ENCODE results near the gene FANCE. TPM values are rescaled to one million over a fixed set of nuclear protein-coding genes. Genes with fewer than 3 reads are reported as not detected.

FANCE gene
- total RNA-seq, 2 experiments from 2014 or later = 16.3 TPM

DNA sequence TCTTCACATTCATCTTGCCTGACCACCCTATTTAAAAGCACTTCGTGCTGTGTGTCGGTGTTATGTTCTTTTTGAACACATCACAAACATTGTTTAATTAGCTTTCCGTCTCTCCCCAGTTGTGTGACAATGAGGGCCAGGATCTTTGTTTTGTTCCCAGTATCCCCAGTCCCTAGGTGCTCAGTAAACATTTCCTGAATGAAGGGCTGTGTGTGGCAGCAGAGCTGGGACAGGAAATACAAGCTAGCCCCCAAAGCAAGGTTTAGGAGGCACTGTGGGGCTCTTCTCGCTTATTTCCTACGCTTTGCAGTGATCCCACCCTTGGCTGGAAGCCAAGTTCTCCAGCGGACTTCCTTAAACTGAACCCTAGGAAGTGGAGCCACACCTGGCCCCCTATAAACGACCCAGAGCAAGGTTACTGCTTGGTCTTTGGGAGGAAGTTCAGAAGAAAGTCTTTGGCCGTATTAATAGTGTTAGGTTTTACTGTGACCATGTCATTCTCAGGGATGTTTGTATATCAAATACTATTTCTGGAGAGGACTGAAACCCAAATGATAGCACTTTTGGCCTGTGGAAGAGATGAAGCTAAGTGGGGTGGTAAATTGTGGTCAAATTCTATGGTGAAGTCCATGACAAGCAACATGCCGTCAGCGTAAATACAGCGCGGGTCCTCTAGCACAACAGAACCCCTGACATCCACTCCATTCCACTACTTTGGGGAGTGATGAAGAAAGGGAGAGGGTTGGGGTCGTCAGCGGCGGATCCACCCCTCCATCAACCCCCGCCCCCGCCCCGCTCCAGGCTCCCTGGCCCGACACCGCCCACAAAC is 570 bp upstream of the FANCE start:
- Mint-ChIP-seq H3K4me1 (ENCODE audit: low read depth) (peaks cover 31% of the 10 kb centered on the region), H3K27ac (no peak overlapping the region), H3K27me3 (ENCODE audit: low read depth) (no peaks in the 10 kb centered on the region), H3K4me3 (peak overlapping the region; percentile 79), H3K36me3 (ENCODE audit: low read depth) (peaks cover 15% of the 10 kb centered on the region), H3K9me3 (no peaks in the 10 kb centered on the region)
- no peak for DNase-seq
- intact Hi-C loops (cut with micrococcal nuclease) = loop anchor here (1.0 kb wide), 2 partner anchors 17 to 149 kb away; partner anchors contain the start of gene RPL10A
- CTCF ChIA-PET = interaction anchor here (0.6 to 7.4 kb wide), 10 partner anchors 32 to 498 kb away, joined by 3 to 132 read pairs (median 4); partner anchors contain the start of genes DEF6 and PPARD

DNA sequence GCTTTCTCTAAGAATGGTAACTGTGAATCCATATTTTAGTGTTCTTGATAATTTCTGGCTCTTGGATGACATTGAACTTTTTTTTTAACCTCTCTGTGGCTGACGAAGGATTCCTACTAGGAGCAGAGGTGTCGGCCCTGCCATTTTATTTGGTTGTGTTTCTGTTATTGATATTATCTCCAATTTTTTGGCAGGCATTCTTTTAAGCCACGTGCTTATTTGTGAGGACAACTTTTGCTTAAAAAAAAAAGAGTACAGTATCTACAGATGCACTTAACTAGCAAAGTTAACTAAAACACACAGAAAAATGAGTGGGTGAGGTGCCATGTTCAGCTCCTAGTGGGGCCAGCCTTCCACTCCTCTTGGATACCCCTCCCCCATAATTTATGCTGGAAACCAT is 1.1 kb downstream of the FANCE start:
- Mint-ChIP-seq H3K27ac (no peak overlapping the region), H3K9me3 (no peaks in the 10 kb centered on the region), H3K4me3 (peak overlapping the region; percentile 75), H3K4me1 (ENCODE audit: low read depth) (peaks cover 31% of the 10 kb centered on the region), H3K27me3 (ENCODE audit: low read depth) (no peaks in the 10 kb centered on the region), H3K36me3 (ENCODE audit: low read depth) (peaks cover 15% of the 10 kb centered on the region)
- DNase-seq = no peak
- CTCF ChIA-PET = interaction anchor here (0.7 to 7.4 kb wide), 2 partner anchors 15 to 109 kb away, joined by 3 to 132 read pairs; partner anchors contain the start of genes PPARD and RPL10A
- intact Hi-C loops (cut with micrococcal nuclease) = no loop called here

DNA sequence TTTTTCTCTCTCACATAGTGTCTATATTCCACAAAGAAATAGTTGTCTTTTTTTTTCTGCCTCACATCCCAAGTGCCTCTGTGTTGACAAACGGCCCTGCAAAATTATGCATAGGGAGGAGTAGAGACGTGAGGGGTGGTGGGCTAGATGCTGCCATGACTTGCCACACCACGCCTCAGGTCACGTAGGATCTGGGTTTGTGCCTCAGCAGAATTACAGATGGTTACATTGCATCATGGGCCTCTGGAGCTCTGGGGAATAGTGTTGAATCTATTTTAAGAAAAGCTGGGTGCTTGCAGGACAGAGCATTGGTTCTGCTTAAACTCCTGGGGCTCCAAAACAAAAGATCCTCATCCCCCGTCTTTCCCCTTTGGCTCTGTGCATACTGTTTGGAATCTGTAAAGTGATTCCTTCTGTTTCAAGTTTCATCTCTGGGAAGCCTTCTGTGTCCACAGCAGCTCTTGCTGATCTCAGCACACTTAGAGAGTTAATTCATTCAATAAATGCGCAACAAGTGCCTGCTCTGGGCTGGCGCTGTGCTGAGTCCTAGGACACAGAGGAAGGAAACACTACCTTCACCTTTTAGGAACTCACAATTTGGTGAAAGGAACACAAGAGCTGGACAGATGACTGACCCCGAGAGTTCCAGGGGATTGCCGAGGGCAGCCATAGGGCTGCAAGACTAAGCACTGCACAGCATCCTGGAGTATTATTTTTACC is 2.4 kb downstream of the FANCE start:
- Mint-ChIP-seq H3K27me3 (ENCODE audit: low read depth) (no peaks in the 10 kb centered on the region), H3K9me3 (no peaks in the 10 kb centered on the region), H3K4me3 (no peak overlapping the region), H3K4me1 (ENCODE audit: low read depth) (peaks cover 30% of the 10 kb centered on the region), H3K36me3 (ENCODE audit: low read depth) (peaks cover 20% of the 10 kb centered on the region), H3K27ac (no peak overlapping the region)
- DNase-seq = no peak
- CTCF ChIA-PET = interaction anchor here (0.7 to 0.8 kb wide), 2 partner anchors 91 to 113 kb away, joined by 3 read pairs; partner anchors contain the start of gene PPARD
- intact Hi-C loops (cut with micrococcal nuclease) = no loop called here

DNA sequence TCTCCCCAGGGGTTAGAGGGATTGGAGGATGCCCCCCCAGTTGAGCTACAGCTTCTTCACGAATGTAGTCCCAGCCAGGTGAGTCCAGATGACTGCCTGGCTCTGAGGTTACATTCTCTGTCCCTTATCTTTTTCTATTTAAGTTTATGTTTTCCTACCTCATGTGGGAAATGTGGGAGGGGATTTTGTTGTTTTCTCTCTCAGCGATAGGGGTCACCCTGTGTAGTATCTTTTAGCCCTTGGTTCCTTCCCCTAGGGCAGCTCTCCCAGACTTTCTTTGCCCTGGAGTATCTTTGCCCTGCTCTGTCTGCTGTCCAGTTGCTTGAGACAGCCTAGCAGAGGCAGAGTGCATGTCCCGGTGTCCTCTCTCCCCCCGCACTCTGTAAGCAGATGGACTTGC is 5.8 kb downstream of the FANCE start:
- intact Hi-C loops (cut with micrococcal nuclease) = no loop called here
- H3K27ac Mint-ChIP-seq = no peak overlapping the region
- no peaks in the 10 kb centered on the region for H3K27me3 Mint-ChIP-seq (ENCODE audit: low read depth)
- H3K4me3 Mint-ChIP-seq = no peak overlapping the region
- DNase-seq = no peak
- peaks cover 35% of the 10 kb centered on the region for H3K36me3 Mint-ChIP-seq (ENCODE audit: low read depth)
- peaks cover 26% of the 10 kb centered on the region for H3K4me1 Mint-ChIP-seq (ENCODE audit: low read depth)
- no peaks in the 10 kb centered on the region for H3K9me3 Mint-ChIP-seq
- CTCF ChIA-PET = interaction anchor here (0.6 to 1.5 kb wide), 4 partner anchors 8 to 364 kb away, joined by 3 to 6 read pairs (median 4); partner anchors contain the start of gene RPL10A

DNA sequence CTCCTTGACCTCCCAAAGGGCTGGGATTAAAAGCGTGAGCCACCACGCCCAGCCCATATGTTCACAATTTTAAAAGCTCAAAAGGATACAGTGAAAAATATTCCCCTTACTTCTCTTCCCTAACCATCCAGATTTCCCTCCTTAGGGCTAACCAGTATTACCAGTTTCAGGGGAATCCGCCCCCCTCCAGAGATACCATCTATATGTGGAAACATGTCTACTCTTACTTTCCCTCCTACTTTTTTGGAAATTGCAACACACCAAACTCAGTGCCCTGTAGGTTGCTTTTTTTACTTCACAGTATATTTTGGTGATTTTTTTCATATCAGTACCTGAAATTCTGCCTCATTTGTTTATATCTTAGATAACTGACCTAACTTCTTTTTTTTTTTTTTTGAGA is 9.1 kb downstream of the FANCE start:
- no peak overlapping the region for H3K4me3 Mint-ChIP-seq
- H3K27me3 Mint-ChIP-seq (ENCODE audit: low read depth) = no peaks in the 10 kb centered on the region
- no peak for DNase-seq
- no peaks in the 10 kb centered on the region for H3K4me1 Mint-ChIP-seq (ENCODE audit: low read depth)
- CTCF ChIA-PET = no interaction called here
- no peaks in the 10 kb centered on the region for H3K9me3 Mint-ChIP-seq
- peaks cover 38% of the 10 kb centered on the region for H3K36me3 Mint-ChIP-seq (ENCODE audit: low read depth)
- no peak overlapping the region for H3K27ac Mint-ChIP-seq
- intact Hi-C loops (cut with micrococcal nuclease) = no loop called here

DNA sequence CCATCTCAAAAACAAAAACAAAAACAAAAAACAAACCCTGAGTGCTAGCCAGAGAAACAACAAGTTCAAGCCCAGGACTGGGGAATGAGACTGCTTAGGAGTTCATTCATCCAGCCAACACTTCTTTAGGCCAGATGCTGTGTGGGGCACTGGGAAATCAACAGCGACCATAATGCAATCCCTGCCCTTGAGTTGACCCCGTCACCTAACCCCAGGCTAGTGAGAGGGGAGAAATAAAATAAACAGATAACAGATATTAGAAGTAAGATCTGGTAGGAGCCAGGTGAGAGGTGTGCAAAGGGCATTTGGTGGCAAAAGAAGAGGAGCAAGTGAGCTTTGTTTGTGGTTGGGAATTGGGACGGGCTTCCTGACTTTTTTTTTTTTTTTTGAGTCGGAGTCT is 11.2 kb downstream of the FANCE start:
- H3K9me3 Mint-ChIP-seq = no peaks in the 10 kb centered on the region
- intact Hi-C loops (cut with micrococcal nuclease) = no loop called here
- H3K4me1 Mint-ChIP-seq (ENCODE audit: low read depth) = peaks cover 8% of the 10 kb centered on the region
- H3K4me3 Mint-ChIP-seq = no peak overlapping the region
- CTCF ChIA-PET = interaction anchor here (0.9 to 1.8 kb wide), 2 partner anchors 14 to 122 kb away, joined by 5 to 6 read pairs; no protein-coding TSS in a partner anchor
- no peaks in the 10 kb centered on the region for H3K27me3 Mint-ChIP-seq (ENCODE audit: low read depth)
- no peak for DNase-seq
- H3K36me3 Mint-ChIP-seq (ENCODE audit: low read depth) = peaks cover 43% of the 10 kb centered on the region
- H3K27ac Mint-ChIP-seq = no peak overlapping the region

DNA sequence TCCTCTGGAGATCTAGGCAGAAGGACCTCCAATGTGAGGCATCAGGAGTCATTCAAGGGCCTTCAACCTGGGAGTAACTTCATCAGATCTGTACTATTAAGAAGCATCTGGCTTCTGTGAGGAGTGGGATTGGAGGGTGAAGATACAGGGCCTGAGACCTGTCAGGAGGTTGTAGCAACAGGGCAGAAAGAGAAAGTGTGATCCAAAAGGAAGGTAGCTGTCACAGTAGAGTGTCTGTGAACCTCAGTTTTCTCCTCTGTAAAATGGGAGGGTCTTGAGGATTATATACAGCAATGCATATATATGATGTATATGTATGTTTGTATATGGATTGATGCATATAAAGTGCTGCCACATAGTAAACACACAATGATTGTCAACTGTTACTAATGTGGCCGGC is 13.5 kb downstream of the FANCE start:
- peaks cover 56% of the 10 kb centered on the region for H3K36me3 Mint-ChIP-seq (ENCODE audit: low read depth)
- no peaks in the 10 kb centered on the region for H3K9me3 Mint-ChIP-seq
- no peak for DNase-seq
- H3K4me3 Mint-ChIP-seq = no peak overlapping the region
- intact Hi-C loops (cut with micrococcal nuclease) = loop anchor here (5.0 kb wide), 1 partner anchor 272 kb away; the partner anchor contains the start of gene ARMC12
- H3K27me3 Mint-ChIP-seq (ENCODE audit: low read depth) = no peaks in the 10 kb centered on the region
- H3K4me1 Mint-ChIP-seq (ENCODE audit: low read depth) = peaks cover 21% of the 10 kb centered on the region
- CTCF ChIA-PET = interaction anchor here (0.7 to 3.3 kb wide), 4 partner anchors 13 to 168 kb away, joined by 3 to 13 read pairs (median 6); partner anchors contain the start of gene DEF6
- H3K27ac Mint-ChIP-seq = no peak overlapping the region

DNA sequence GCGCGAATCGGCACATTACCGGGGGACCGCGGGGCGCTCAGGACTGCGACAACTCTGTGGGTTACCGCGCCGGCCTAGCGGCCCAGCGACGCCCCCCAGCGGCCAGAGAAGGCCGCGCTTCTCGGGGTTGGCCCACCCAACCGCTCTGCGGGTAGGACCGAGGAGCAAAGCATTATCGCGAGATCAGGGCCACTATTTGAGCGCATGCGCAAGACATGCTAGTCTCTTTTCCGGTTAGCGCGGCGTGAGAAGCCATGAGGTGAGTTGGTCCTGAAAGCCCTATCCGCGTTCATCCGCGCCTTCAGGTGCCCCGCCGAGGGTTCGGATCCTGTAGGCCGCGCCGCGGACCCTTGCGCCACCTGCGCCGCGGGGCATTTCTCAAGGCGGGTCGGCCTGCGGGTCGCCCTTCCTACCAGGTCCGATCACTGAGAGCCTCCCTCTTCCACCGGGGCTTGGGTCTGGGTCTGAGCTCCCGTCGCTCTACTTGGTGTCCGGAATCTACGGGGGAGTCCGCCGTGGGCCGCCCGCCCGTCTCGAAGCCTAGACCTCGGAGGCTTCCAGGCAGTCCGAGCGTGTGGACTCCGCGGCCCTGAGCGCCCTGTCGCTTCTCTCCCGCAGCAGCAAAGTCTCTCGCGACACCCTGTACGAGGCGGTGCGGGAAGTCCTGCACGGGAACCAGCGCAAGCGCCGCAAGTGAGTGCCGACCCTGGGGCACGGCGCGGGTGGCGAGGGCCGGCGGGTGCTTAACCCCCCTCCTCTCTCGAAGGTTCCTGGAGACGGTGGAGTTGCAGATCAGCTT is 16.2 kb downstream of the FANCE start, which contains the start of gene RPL10A:
Gene RPL10A, plus strand, starts transcription at position 221 of the 799 bp plus-strand sequence. Its CDS starts 34 bp downstream, at position 255.
- Mint-ChIP-seq H3K36me3 (ENCODE audit: low read depth) (peaks cover 66% of the 10 kb centered on the region), H3K9me3 (no peaks in the 10 kb centered on the region), H3K27ac (peak within 1 kb of the TSS; percentile 95), H3K27me3 (ENCODE audit: low read depth) (no peaks in the 10 kb centered on the region), H3K4me3 (peak within 1 kb of the TSS; percentile 95), H3K4me1 (ENCODE audit: low read depth) (peaks cover 39% of the 10 kb centered on the region)
- DNase-seq = peak; percentile 98
- intact Hi-C loops (cut with micrococcal nuclease) = loop anchor here (1.0 to 5.0 kb wide), 4 partner anchors 16 to 269 kb away; partner anchors contain the start of genes ARMC12, DEF6, FANCE and PPARD
- CTCF ChIA-PET = interaction anchor here (0.6 to 3.3 kb wide), 20 partner anchors 9 to 200 kb away, joined by 3 to 13 read pairs (median 4); partner anchors contain the start of genes DEF6 and PPARD

DNA sequence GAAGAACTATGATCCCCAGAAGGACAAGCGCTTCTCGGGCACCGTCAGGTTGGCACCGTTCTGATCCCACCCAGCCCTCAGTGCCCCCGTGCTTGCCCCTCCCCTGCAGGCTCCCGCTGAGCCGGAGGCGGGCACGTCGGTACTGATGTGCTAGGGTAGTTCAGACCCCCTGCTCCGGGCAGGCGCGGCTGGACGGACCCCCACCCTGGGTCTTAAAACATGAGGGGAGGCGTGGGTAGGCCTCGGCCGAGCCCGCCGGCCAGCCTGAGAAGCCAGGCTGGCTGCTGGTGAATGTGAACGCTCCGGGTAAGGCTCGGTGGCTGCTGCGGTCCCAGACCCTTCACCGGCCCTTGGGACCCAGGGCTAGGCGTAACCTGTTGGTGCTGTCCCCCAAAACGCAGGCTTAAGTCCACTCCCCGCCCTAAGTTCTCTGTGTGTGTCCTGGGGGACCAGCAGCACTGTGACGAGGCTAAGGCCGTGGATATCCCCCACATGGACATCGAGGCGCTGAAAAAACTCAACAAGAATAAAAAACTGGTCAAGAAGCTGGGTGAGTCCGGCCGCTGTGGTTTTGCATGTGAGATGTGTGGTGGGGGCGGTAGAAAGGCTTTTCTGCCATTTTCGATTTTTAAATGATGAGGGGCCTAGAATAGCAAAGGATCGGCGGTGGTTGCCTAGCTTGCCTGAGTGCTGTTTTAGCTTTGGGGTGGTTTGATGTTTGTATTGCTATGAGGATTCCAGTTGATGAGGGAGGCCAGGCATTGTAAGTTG is 17.0 kb downstream of the FANCE start:
- Mint-ChIP-seq H3K4me1 (ENCODE audit: low read depth) (peaks cover 39% of the 10 kb centered on the region), H3K36me3 (ENCODE audit: low read depth) (peaks cover 62% of the 10 kb centered on the region), H3K4me3 (peak overlapping the region; percentile 95), H3K27me3 (ENCODE audit: low read depth) (no peaks in the 10 kb centered on the region), H3K27ac (peak overlapping the region; percentile 95), H3K9me3 (no peaks in the 10 kb centered on the region)
- intact Hi-C loops (cut with micrococcal nuclease) = loop anchor here (1.0 to 5.0 kb wide), 4 partner anchors 17 to 268 kb away; partner anchors contain the start of genes ARMC12, DEF6, FANCE and PPARD
- CTCF ChIA-PET = interaction anchor here (0.7 to 2.7 kb wide), 4 partner anchors 13 to 168 kb away, joined by 3 to 13 read pairs (median 4); partner anchors contain the start of gene PPARD
- no peak for DNase-seq

DNA sequence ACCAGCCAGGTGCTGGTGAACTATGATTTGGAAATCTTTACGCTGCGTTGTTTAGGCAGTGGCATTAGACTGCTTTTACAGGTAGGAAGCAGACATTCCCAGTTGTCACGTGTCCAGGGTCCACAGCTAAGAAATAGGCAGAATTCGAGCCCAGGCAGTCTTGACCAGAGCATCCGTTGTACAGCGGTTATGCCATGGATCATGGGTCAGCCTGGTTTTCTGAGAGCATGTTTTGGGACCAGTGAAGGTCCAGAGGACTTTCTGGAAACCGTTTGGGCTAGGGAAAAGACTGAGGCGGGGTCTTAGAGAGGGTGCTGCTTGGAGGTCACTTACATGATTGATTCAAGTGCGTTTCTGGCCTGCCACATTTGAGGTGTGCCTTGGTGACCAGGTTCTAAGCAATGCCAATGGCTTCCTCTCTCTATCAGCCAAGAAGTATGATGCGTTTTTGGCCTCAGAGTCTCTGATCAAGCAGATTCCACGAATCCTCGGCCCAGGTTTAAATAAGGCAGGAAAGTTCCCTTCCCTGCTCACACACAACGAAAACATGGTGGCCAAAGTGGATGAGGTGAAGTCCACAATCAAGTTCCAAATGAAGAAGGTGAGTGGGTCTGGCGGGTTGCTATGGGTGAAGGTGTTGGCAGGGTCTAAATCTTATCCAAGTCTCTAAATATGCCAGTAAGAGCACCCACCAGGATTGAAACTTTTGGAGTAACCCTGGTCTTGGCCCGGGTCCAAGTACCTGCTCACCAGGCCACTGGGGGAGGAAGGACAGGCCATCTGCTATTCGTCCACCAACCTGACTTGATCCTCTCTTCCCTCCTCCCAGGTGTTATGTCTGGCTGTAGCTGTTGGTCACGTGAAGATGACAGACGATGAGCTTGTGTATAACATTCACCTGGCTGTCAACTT is 17.9 kb downstream of the FANCE start:
- intact Hi-C loops (cut with micrococcal nuclease) = loop anchor here (5.0 kb wide), 1 partner anchor 267 kb away; the partner anchor contains the start of gene ARMC12
- peak; percentile 29 for DNase-seq
- Mint-ChIP-seq H3K4me1 (ENCODE audit: low read depth) (peaks cover 39% of the 10 kb centered on the region), H3K27me3 (ENCODE audit: low read depth) (no peaks in the 10 kb centered on the region), H3K27ac (peak overlapping the region; percentile 95), H3K36me3 (ENCODE audit: low read depth) (peaks cover 55% of the 10 kb centered on the region), H3K4me3 (peak overlapping the region; percentile 95), H3K9me3 (no peaks in the 10 kb centered on the region)
- CTCF ChIA-PET = interaction anchor here (0.7 to 2.7 kb wide), 2 partner anchors 128 to 208 kb away, joined by 4 to 13 read pairs; partner anchors contain the start of gene PPARD
